H9 (cell line): ENCODE measurements around the gene ZNF469. TPM values are rescaled to one million over a fixed set of nuclear protein-coding genes. Genes with fewer than 3 reads are reported as not detected.

Source experiments
- DNase-seq: peaks from one replicate; pipeline ENCODE4 v3.0.0-alpha.2; 2017
- H2AFZ ChIP-seq: one replicate; pipeline ENCODE4 v1.6.1; 2013; ENCODE audit warnings: mild to moderate bottlenecking, low read length, control low read depth, moderate library complexity
- H2AK5ac ChIP-seq: 2 replicates; pipeline ENCODE4 v1.6.1; 2013; ENCODE audit warnings: low read length, control low read depth, mixed read lengths; ENCODE audit not compliant: insufficient read length
- H2BK120ac ChIP-seq: one replicate; pipeline ENCODE4 v1.6.1; 2013; ENCODE audit warnings: low read depth, mild to moderate bottlenecking, low read length, control low read depth, inconsistent platforms; ENCODE audit not compliant: poor library complexity, severe bottlenecking
- H2BK12ac ChIP-seq: 2 replicates; pipeline ENCODE4 v1.6.1; 2013; ENCODE audit warnings: low read length, control low read depth, mixed read lengths, low read depth; ENCODE audit not compliant: insufficient read length
- H2BK15ac ChIP-seq: 2 replicates; pipeline ENCODE4 v1.6.1; 2013; ENCODE audit warnings: low read depth, low read length, control low read depth
- H2BK20ac ChIP-seq: one replicate; pipeline ENCODE4 v1.6.1; 2013; ENCODE audit warnings: low read depth, mild to moderate bottlenecking, low read length, control low read depth, inconsistent platforms; ENCODE audit not compliant: poor library complexity, severe bottlenecking
- H2BK5ac ChIP-seq: 2 replicates; pipeline ENCODE4 v1.6.1; 2013; ENCODE audit warnings: low read length, control low read depth, mixed read lengths; ENCODE audit not compliant: insufficient read length
- H3K14ac ChIP-seq: 2 replicates; pipeline ENCODE4 v1.6.1; 2013; ENCODE audit warnings: low read length, control low read depth; ENCODE audit not compliant: insufficient read depth
- H3K18ac ChIP-seq: 2 replicates; pipeline ENCODE4 v1.6.1; 2013; ENCODE audit warnings: low read depth, mild to moderate bottlenecking, mixed read lengths, low read length, control low read depth; ENCODE audit not compliant: insufficient read length
- H3K23ac ChIP-seq: 2 replicates; pipeline ENCODE4 v1.6.1; 2013; ENCODE audit warnings: low read length, control low read depth, mixed read lengths, low read depth; ENCODE audit not compliant: insufficient read length
- H3K23me2 ChIP-seq: 2 replicates; pipeline ENCODE4 v1.6.1; 2013; ENCODE audit warnings: low read depth, mild to moderate bottlenecking, mixed read lengths, low read length, control low read depth; ENCODE audit not compliant: insufficient read length, poor library complexity, severe bottlenecking
- H3K27ac ChIP-seq: 2 replicates; pipeline ENCODE4 v1.5.1; 2013; ENCODE audit warnings: low read length, control low read depth, mixed read lengths, low read depth; ENCODE audit not compliant: insufficient read length
- H3K27me3 ChIP-seq: 2 replicates; pipeline ENCODE4 v1.6.1; 2013; ENCODE audit warnings: low read length, control low read depth, inconsistent platforms; ENCODE audit not compliant: insufficient read depth
- H3K4ac ChIP-seq: 2 replicates; pipeline ENCODE4 v1.6.1; 2013; ENCODE audit warnings: low read depth, mild to moderate bottlenecking, control low read depth, inconsistent platforms, low read length, moderate library complexity
- H3K4me1 ChIP-seq: 2 replicates; pipeline ENCODE4 v1.6.1; 2013; ENCODE audit warnings: low read length, control low read depth, inconsistent platforms; ENCODE audit not compliant: insufficient read depth
- H3K4me2 ChIP-seq: 2 replicates; pipeline ENCODE4 v1.6.1; 2013; ENCODE audit warnings: low read length, control low read depth, mixed read lengths; ENCODE audit not compliant: insufficient read length, insufficient read depth
- H3K56ac ChIP-seq: 2 replicates; pipeline ENCODE4 v1.6.1; 2013; ENCODE audit warnings: low read depth, mild to moderate bottlenecking, mixed read lengths, low read length, control low read depth; ENCODE audit not compliant: insufficient read length
- H3K79me1 ChIP-seq: 2 replicates; pipeline ENCODE4 v1.6.1; 2013; ENCODE audit warnings: low read depth, mild to moderate bottlenecking, moderate library complexity, low read length, control low read depth, inconsistent platforms; ENCODE audit not compliant: insufficient read depth, poor library complexity, severe bottlenecking
- H3K79me2 ChIP-seq: 2 replicates; pipeline ENCODE4 v1.6.1; 2013; ENCODE audit warnings: low read length, control low read depth, inconsistent platforms; ENCODE audit not compliant: insufficient read depth
- H3K9ac ChIP-seq: 2 replicates; pipeline ENCODE4 v1.6.1; 2013; ENCODE audit warnings: low read length, control low read depth, mixed read lengths; ENCODE audit not compliant: insufficient read length; ENCODE audit errors: extremely low read depth
- H3K9me3 ChIP-seq: one replicate; pipeline ENCODE4 v1.6.1; 2013; ENCODE audit warnings: low read depth, low read length, inconsistent platforms; ENCODE audit not compliant: control insufficient read depth
- H3T11ph ChIP-seq: one replicate; pipeline ENCODE4 v1.6.1; 2013; ENCODE audit warnings: mild to moderate bottlenecking, low read length, control low read depth, inconsistent platforms
- H4K20me1 ChIP-seq: one replicate; pipeline ENCODE4 v1.6.1; 2013; ENCODE audit not compliant: control insufficient read depth, insufficient read length, insufficient read depth
- H4K5ac ChIP-seq: 2 replicates; pipeline ENCODE4 v1.6.1; 2013; ENCODE audit warnings: low read depth, mild to moderate bottlenecking, mixed read lengths, low read length, control low read depth; ENCODE audit not compliant: insufficient read length
- H4K8ac ChIP-seq: replicated peaks from 2 replicates; pipeline ENCODE4 v1.6.1; 2013; ENCODE audit warnings: low read length, control low read depth, mixed read lengths, low read depth; ENCODE audit not compliant: insufficient read length
- H4K91ac ChIP-seq: 2 replicates; pipeline ENCODE4 v1.6.1; 2013; ENCODE audit warnings: low read depth, mild to moderate bottlenecking, moderate library complexity, mixed read lengths, low read length, control low read depth; ENCODE audit not compliant: insufficient read length
- H3K27ac Mint-ChIP-seq, 3 experiments: 2 replicates in 2 of 3; 3 replicates in 1 of 3; pipeline ENCODE4 v1.8.0; 2020 to 2021; ENCODE audit warnings: mixed read lengths in 3 of 3, mild to moderate bottlenecking in 1 of 3, moderate library complexity in 1 of 3
- H3K27me3 Mint-ChIP-seq: 2 replicates; pipeline ENCODE4 v1.8.0; 2021; ENCODE audit warnings: low read depth, mild to moderate bottlenecking, moderate library complexity, mixed read lengths
- H3K36me3 Mint-ChIP-seq, 3 experiments: 2 replicates in 2 of 3; 3 replicates in 1 of 3; pipeline ENCODE4 v1.8.0; 2020 to 2021; ENCODE audit warnings: low read depth in 3 of 3, mixed read lengths in 3 of 3; ENCODE audit not compliant: insufficient read depth in 1 of 3
- H3K4me1 Mint-ChIP-seq, 2 experiments: 2 replicates each; pipeline ENCODE4 v1.8.0; 2020; ENCODE audit warnings: mixed read lengths in 2 of 2
- H3K4me3 Mint-ChIP-seq, 2 experiments: 2 replicates in 1 of 2; 3 replicates in 1 of 2; pipeline ENCODE4 v1.8.0; 2020 to 2021; ENCODE audit warnings: mild to moderate bottlenecking in 2 of 2, mixed read lengths in 2 of 2, moderate library complexity in 1 of 2
- H3K9me3 Mint-ChIP-seq, 2 experiments: 2 replicates in 1 of 2; 3 replicates in 1 of 2; pipeline ENCODE4 v1.8.0; 2020; ENCODE audit warnings: mild to moderate bottlenecking in 2 of 2, mixed read lengths in 2 of 2, moderate library complexity in 1 of 2
- WGBS: extraction: QIAGEN DNeasy Blood & Tissue Kit; methylation state at CpG from one replicate; pipeline ENCODE4 v1.1.7; 2013; ENCODE audit warnings: missing lambda C conversion rate, low lambda C conversion rate, mixed read lengths; ENCODE audit not compliant: insufficient read length; ENCODE audit errors: extremely low coverage; 5-methylcytosine and 5-hydroxymethylcytosine counted together
- total RNA-seq: library from RNA; stranded (reverse); gene quantifications from 2 replicates; pipeline ENCODE4 v1.2.1, GENCODE V29; 2021
- TF ChIP-seq, protein P1 (sequence below): fragments of 200-600 bp; sonication (generic); conservative IDR thresholded peaks from 3 replicates; pipeline ENCODE4 v1.8.0; 2021; ENCODE audit warnings: antibody characterized with exemption, mild to moderate bottlenecking

The ZNF469 gene
- total RNA-seq, 1 experiment from 2014 or later: 4.4 TPM

DNA sequence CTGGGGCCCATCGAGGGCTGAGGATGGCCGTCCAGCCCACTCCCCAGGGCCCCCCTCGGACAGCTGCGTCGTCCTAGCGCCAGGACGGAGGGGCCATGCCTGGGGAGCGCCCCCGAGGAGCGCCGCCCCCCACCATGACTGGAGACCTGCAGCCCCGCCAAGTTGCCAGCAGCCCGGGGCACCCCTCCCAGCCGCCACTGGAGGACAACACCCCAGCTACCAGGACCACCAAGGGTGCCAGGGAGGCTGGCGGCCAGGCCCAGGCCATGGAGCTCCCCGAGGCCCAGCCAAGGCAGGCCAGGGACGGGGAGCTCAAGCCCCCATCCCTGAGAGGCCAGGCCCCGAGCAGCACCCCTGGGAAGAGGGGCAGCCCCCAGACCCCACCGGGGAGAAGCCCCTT is 44.6 kb downstream of the ZNF469 start:
- Histone ChIP-seq H3K23me2 (peaks cover 2% of the 10 kb centered on the region), H2BK20ac (no peak overlapping the region), H3K56ac (no peak overlapping the region), H2BK120ac (no peak overlapping the region), H3K23ac (no peak overlapping the region), H3K18ac (no peak overlapping the region), H3K79me1 (no peaks in the 10 kb centered on the region), H2BK12ac (no peak overlapping the region), H3K14ac (no peak overlapping the region), H3K4me2 (no peak overlapping the region), H4K91ac (no peak overlapping the region), H2AK5ac (no peak overlapping the region), H2BK15ac (no peak overlapping the region), H4K5ac (no peak overlapping the region), H3K27ac (no peak overlapping the region), H3K4me1 (no peaks in the 10 kb centered on the region), H3K9me3 (no peaks in the 10 kb centered on the region), H3K4ac (no peak overlapping the region), H4K20me1 (no peaks in the 10 kb centered on the region), H4K8ac (no peak overlapping the region), H3T11ph (no peak overlapping the region), H3K9ac (no peak overlapping the region), H3K79me2 (no peaks in the 10 kb centered on the region), H2BK5ac (no peak overlapping the region), H2AFZ (no peak overlapping the region), H3K27me3 (no peaks in the 10 kb centered on the region)
- no peak for DNase-seq
- Mint-ChIP-seq H3K27ac (no peak overlapping the region), H3K4me3 (no peak overlapping the region), H3K9me3 (no peaks in the 10 kb centered on the region), H3K27me3 (no peaks in the 10 kb centered on the region), H3K4me1 (no peaks in the 10 kb centered on the region), H3K36me3 (no peaks in the 10 kb centered on the region)
- TF ChIP-seq, protein P1, sequence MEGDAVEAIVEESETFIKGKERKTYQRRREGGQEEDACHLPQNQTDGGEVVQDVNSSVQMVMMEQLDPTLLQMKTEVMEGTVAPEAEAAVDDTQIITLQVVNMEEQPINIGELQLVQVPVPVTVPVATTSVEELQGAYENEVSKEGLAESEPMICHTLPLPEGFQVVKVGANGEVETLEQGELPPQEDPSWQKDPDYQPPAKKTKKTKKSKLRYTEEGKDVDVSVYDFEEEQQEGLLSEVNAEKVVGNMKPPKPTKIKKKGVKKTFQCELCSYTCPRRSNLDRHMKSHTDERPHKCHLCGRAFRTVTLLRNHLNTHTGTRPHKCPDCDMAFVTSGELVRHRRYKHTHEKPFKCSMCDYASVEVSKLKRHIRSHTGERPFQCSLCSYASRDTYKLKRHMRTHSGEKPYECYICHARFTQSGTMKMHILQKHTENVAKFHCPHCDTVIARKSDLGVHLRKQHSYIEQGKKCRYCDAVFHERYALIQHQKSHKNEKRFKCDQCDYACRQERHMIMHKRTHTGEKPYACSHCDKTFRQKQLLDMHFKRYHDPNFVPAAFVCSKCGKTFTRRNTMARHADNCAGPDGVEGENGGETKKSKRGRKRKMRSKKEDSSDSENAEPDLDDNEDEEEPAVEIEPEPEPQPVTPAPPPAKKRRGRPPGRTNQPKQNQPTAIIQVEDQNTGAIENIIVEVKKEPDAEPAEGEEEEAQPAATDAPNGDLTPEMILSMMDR: no peak
- no CpG with 5 or more reads among the region's 19 CpGs for WGBS
